Measurements from ENCODE around the gene ABRAXAS1.

GRCh38 chr4:83527671-83528070 is 42.8 kb upstream of the ABRAXAS1 start:
- TF ChIP-seq BRCA1 (IDR thresholded peaks at IDR 0.05; ENCODE audit: low read depth, low read length) (no peak), POLR2A (IDR thresholded peaks at IDR 0.05; ENCODE audit: low read depth, low read length) (no peak), USF2 (IDR thresholded peaks at IDR 0.05; ENCODE audit: borderline replicate concordance, low read depth, low read length) (no peak), EED (IDR thresholded peaks at IDR 0.05; ENCODE audit: low read depth) (no peak), BHLHE40 (IDR thresholded peaks at IDR 0.05; ENCODE audit: borderline replicate concordance in 1 of 2, low read depth in 2 of 2, low read length in 1 of 2) (no peak), EZH2 (IDR thresholded peaks at IDR 0.05; ENCODE audit: borderline replicate concordance, control insufficient read depth, low read depth, low read length) (no peak), CREM (IDR thresholded peaks at IDR 0.05; ENCODE audit: low read depth) (no peak), SP1 (IDR thresholded peaks at IDR 0.05; ENCODE audit: low read depth, low read length) (no peak), ZNF274 (IDR thresholded peaks at IDR 0.05; ENCODE audit: insufficient read depth, insufficient read length) (no peak)
- TF ChIP-seq, protein P1, sequence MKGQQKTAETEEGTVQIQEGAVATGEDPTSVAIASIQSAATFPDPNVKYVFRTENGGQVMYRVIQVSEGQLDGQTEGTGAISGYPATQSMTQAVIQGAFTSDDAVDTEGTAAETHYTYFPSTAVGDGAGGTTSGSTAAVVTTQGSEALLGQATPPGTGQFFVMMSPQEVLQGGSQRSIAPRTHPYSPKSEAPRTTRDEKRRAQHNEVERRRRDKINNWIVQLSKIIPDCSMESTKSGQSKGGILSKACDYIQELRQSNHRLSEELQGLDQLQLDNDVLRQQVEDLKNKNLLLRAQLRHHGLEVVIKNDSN (IDR thresholded peaks at IDR 0.05; ENCODE audit: borderline replicate concordance, extremely low read length, insufficient read depth, low read depth, low read length): no peak
- TF ChIP-seq, protein P2, sequence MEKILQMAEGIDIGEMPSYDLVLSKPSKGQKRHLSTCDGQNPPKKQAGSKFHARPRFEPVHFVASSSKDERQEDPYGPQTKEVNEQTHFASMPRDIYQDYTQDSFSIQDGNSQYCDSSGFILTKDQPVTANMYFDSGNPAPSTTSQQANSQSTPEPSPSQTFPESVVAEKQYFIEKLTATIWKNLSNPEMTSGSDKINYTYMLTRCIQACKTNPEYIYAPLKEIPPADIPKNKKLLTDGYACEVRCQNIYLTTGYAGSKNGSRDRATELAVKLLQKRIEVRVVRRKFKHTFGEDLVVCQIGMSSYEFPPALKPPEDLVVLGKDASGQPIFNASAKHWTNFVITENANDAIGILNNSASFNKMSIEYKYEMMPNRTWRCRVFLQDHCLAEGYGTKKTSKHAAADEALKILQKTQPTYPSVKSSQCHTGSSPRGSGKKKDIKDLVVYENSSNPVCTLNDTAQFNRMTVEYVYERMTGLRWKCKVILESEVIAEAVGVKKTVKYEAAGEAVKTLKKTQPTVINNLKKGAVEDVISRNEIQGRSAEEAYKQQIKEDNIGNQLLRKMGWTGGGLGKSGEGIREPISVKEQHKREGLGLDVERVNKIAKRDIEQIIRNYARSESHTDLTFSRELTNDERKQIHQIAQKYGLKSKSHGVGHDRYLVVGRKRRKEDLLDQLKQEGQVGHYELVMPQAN (conservative IDR thresholded peaks at IDR 0.05): no peak
